ENCODE data around the gene PRR3.

The PRR3 gene

DNA sequence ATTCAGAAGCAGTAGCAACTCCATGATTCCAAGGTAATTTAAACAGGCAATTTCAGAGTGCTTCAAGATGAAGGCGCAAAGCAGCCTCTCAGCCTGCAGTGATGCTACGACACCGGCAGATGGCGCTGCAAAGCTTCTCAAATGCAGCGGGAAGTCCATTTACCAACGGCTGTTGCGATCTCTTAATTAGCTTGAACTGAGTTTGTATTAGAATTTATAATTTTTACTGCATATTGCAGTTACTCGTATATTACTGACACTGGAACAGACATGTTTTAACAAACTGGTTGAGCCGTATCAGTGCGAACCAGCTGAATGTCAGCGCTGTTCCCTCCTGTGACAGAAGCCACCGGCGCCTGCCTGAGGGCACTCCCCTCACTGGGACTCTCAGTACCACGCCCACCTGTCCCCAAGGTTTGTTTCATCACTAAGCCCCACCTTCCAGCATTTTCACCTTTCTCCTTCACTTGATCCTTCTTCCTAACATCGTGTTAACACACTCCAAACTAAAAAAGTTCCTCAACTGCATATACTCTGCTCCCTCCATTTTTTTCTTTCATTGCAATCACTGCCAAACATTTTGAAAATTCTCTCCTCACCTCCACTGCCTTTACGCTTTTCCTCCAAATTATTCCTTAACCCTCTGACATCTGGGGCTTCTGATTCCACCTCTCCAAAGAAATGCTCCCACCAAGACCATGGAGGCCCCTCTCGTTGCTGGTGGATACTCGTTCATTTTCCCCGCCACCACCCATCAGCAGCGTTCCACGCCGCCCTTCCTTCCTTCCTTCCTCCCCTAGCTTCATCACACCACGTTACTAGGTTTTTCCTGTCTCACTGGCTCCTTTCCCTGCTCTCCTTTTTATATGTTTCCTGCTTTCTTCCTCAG lies 15.3 kb upstream of the PRR3 start:
- no peak for DNase-seq

GRCh38 chr6:30542404-30542725 lies 14.7 kb upstream of the PRR3 start:
- DNase-seq: no peak

DNA sequence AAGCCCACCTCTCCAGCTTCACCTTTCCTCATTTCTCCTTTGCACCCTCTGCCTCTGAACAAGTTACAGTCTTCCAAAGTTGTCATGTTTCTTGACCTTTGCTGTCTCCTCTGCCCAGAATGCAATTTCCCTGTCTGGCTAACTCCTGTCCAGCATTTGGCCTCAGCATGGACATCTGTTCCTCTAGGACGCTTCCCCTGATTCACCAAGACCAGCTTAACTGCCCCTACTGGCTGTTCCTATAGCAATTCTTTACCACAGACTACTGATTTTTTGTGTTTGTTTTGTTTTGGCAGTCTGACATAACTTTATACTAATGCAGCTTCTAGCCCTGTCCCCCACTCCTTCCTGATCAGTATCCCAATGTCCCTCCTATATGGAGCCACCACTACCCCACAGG lies 14.2 kb upstream of the PRR3 start:
- DNase-seq: no peak

- DNase-seq: no peak
Observed at GRCh38 chr6:30543821-30544220, 13.3 kb upstream of the PRR3 start.

- no peak for DNase-seq
Observed at GRCh38 chr6:30544666-30545272, 12.3 kb upstream of the PRR3 start.

DNA sequence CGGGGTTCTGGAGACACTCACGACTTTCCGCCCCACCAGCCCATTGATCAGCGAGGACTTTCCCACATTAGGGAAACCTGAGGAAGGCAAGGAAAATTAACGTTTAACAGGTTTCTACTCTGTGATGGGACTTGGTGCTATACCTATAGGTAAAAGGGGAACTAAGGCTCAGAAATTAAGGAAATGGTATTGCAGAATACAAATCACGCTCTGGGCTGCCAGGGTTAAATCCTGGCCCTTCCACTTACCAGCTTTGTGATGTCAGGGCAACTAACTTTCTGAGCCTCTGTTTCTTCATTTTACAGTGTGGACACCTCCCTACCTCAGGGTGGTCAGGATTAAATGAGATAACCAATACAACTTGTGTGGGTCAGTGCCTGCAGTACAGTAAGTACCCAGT lies 9.6 kb upstream of the PRR3 start:
- DNase-seq: no peak

- no peak for DNase-seq
Observed at GRCh38 chr6:30548375-30548774, 8.7 kb upstream of the PRR3 start.

- no peak for DNase-seq
Observed at GRCh38 chr6:30554404-30554803, 2.7 kb upstream of the PRR3 start.

DNA sequence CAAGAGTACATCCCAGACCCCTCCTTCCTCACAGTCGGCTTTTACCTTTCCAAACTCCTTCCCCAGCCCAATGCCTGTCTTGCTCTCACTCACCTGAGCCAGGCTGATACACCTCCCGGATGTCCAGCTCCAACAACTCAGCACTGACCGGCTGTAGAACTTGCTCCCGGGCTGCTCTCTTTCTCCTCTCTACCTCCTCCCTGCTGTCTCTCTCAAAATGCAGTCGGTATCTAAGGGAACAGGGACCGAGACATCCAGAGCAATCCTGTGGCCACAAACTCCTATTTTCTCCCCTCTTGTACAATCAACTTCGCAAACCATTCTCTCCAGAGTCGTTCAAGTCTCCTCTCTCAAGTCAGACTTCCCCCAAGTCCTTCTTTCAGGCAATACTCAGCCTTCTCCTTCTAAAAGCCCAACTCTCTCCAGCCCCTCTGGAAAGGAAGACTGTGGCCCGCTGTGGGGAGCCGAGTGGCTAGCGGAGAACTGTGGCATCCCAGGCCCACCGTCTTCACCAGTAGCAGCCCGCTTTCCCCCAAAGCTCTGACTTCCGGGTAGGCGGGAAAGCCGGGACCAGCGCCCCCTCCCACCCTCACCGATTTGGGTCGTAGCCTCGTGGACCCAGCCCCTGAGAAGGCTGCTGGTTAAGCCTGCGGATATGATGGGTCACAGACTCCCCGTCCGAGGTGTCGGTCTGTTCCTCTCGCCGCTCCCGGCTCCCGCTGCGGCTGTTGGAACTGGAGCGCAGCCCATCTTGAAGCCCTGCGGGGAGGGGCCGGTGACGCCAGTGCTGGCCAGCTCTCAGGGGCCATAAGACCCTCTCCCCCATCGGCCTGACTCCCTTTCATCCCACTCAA lies 1.9 kb upstream of the PRR3 start:
- DNase-seq: no peak

- DNase-seq: no peak
Observed at GRCh38 chr6:30555816-30556065, 1.4 kb upstream of the PRR3 start.

DNA sequence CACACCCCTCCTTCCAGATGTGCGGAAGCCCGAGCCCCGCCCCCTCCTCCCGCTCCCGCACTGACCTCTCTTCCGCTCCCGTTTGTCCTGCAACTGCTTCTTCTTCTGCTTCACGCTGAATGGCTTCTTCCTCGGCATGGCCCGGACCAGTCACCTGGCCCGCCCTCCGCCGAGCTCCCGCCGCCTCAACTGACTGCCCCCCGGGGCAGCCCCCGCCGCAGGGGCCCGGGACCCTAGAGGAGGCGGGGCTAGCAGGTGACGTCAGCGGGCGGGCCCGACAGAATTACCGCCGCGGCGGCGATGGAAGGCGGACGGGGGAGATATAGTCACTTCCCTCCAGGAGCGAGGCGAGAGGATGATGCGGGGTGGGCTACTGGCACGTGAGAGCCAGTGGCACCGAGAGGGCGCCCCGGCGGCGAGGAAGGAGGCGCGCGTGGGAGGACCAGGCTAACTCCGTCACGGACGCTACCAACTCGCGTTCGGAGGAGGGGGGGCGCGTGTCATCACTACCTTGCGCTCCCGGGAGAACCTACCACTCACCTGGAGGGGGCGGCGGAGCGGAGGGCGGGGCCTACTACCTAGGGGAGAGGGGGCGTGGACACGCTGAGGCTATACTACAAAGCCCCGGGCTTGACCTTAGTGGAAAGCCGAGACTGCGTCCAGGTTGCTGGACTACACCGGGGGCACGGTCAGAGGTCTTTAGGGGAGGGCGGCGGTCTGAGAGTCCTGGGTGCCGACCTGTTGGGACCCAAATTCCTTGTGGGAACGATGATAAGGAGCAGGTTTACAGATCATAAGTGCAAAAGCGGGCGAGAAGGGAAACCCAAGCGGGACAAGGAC lies 809 bp upstream of the PRR3 start, which contains the start of gene GNL1:
Gene GNL1 (minus strand): TSS at position 424 of the 840 bp plus-strand sequence. CDS start 286 bp downstream, at position 138.
- peak; percentile 73 for DNase-seq

GRCh38 chr6:30557683-30557981 lies 537 bp downstream of the PRR3 start:
- no peak for DNase-seq

DNA sequence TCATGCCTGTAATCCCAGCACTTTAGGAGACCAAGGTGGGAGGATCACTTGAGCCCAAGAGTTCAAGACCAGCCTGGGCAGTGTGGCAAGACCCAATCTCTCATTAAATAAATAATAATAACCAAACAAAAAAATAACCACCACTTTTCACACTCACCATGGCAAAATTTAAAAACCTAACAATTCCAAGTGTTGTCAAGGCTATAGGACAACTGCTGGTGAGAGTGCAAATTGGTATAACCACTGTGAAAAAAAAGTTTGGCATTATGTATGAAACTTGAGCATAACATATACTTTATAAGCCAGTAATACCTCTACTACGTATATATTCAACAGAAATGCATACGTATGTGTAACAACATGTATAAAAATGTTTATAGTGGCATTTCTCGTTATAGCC lies 3.8 kb downstream of the PRR3 start:
- DNase-seq: no peak

GRCh38 chr6:30562470-30563425 lies 5.7 kb downstream of the PRR3 start:
- no peak for DNase-seq

GRCh38 chr6:30564114-30564513 lies 7.0 kb downstream of the PRR3 start:
- no peak for DNase-seq

GRCh38 chr6:30565772-30566171 lies 8.7 kb downstream of the PRR3 start:
- no peak for DNase-seq

DNA sequence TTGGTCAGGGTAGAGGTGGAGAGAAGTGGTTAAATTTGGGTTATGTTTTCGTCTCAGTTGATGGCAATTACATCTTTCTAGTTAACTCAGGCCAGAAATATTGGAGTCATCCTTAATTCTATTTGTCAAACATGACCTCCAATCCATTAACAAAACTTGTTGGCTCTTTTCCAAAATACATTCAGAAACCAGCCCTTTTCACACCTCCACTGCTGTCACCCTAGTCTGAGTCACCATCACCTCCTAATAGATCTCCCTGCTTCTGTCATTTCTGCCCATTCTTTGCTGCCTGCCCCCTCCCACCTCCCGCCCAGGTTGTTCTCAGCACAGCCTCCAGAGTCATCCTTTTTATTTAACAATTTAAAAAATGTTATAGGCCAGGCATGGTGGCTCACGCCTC lies 11.2 kb downstream of the PRR3 start:
- DNase-seq: no peak

DNA sequence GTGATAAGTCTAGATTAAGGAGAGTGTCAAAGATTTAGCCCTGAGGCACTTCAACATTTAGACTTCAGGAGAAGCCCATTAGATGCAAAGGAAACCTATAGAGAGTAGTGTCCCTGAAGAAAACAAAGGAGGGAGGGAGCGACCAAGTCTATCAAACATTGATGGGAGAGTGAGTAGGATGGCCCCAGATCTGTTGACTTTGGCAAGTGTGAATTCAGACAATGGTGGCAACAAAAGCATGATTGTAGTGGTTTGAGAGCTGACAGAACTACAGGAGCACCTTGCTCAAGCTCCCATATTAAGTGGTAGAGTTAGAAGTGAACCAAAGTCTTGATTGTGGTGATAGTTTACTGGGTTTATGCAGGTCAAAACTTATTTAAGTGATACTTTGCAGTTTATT lies 13.2 kb downstream of the PRR3 start:
- no peak for DNase-seq

- DNase-seq: no peak
Observed at GRCh38 chr6:30570740-30571074, 13.6 kb downstream of the PRR3 start.

DNA sequence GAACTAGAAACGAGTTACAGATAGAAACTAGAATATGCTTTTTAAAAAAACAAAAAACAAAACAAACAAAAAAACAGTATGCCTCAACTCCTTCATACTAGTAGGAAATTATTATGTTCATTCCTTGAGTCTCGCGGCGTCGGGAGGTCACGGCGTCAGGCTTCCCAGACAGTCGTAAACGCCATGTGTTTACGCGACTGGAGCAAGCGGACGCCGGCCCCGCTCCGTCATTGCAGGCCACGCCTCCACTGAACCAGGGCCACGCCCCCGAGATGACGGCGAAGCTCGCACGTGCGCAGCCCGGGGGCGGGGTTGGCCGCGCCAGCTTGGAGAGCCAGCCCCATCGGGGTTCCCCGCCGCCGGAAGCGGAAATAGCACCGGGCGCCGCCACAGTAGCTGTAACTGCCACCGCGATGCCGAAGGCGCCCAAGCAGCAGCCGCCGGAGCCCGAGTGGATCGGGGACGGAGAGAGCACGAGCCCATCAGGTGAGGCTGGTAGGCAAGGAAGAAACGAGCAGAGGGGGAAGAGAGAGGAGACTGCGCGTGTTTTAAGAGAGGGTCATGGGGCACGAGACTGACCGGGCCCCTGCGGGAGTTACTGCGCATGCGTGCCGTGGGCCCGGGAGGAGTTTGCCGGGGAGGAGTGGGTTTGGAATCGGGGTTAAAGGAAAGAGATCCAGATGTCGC lies 14.1 kb downstream of the PRR3 start, which contains the start of gene ABCF1:
Gene ABCF1 (plus strand): TSS at position 368 of the 687 bp plus-strand sequence. CDS start 46 bp downstream, at position 414.
- peak; percentile 87 for DNase-seq

GRCh38 chr6:30571762-30572082 lies 14.6 kb downstream of the PRR3 start:
- no peak for DNase-seq

GRCh38 chr6:30572148-30572547 lies 15.1 kb downstream of the PRR3 start:
- DNase-seq: no peak

Measured in 8988T (cell line).